Neuronal stem cell (in vitro differentiated cells): ENCODE measurements around the gene OCA2.
"Not testable (repeated sequence)": the region's sequence is repeated elsewhere in the genome, so short reads cannot be mapped to it uniquely, and the experiment has no call there.

Source experiments
- DNase-seq: peaks from one replicate; pipeline ENCODE4 v3.0.0-alpha.2; 2013; ENCODE audit warnings: low spot score
- H2AFZ ChIP-seq: one replicate; pipeline ENCODE4 v1.6.1; 2013; ENCODE audit warnings: mild to moderate bottlenecking, low read length, inconsistent platforms
- H2AK5ac ChIP-seq: 2 replicates; pipeline ENCODE4 v1.6.1; 2013; ENCODE audit warnings: low read depth, mild to moderate bottlenecking, inconsistent platforms, low read length, moderate library complexity, mixed read lengths
- H2BK120ac ChIP-seq: 2 replicates; pipeline ENCODE4 v1.6.1; 2013; ENCODE audit warnings: low read depth, mild to moderate bottlenecking, inconsistent platforms, low read length, moderate library complexity, mixed read lengths
- H2BK12ac ChIP-seq: one replicate; pipeline ENCODE4 v1.6.1; 2013; ENCODE audit warnings: low read length, inconsistent platforms
- H2BK15ac ChIP-seq: 2 replicates; pipeline ENCODE4 v1.6.1; 2013; ENCODE audit warnings: mild to moderate bottlenecking, low read length, inconsistent platforms, mixed read lengths
- H2BK5ac ChIP-seq: one replicate; pipeline ENCODE4 v1.6.1; 2013; ENCODE audit warnings: inconsistent platforms, mild to moderate bottlenecking, low read length, moderate library complexity
- H3K14ac ChIP-seq: one replicate; pipeline ENCODE4 v1.6.1; 2013; ENCODE audit warnings: low read length, inconsistent platforms
- H3K18ac ChIP-seq: 2 replicates; pipeline ENCODE4 v1.6.1; 2013; ENCODE audit warnings: low read length, inconsistent platforms
- H3K23ac ChIP-seq: 2 replicates; pipeline ENCODE4 v1.6.1; 2013; ENCODE audit warnings: low read depth, mild to moderate bottlenecking, mixed read lengths, low read length, inconsistent platforms; ENCODE audit not compliant: poor library complexity
- H3K27ac ChIP-seq: replicated peaks from 3 replicates; pipeline ENCODE4 v1.5.1; 2013; ENCODE audit warnings: low read length, inconsistent platforms
- H3K27me3 ChIP-seq, 3 experiments: 2 replicates each; pipeline ENCODE4 v1.6.1; 2013; ENCODE audit warnings: low read length in 3 of 3, mild to moderate bottlenecking in 2 of 3, inconsistent platforms in 1 of 3, low read depth in 1 of 3, mixed read lengths in 1 of 3, moderate library complexity in 1 of 3; ENCODE audit not compliant: control insufficient read depth in 3 of 3, insufficient read depth in 3 of 3
- H3K36me3 ChIP-seq, 2 donors: replicated peaks in 1 of 2; 2 replicates each; pipeline ENCODE4 v1.6.1; 2013; ENCODE audit warnings: low read length in 2 of 2; ENCODE audit not compliant: control insufficient read depth in 2 of 2, insufficient read depth in 2 of 2
- H3K4ac ChIP-seq: 2 replicates; pipeline ENCODE4 v1.6.1; 2013; ENCODE audit warnings: inconsistent platforms, mild to moderate bottlenecking, low read length, moderate library complexity
- H3K4me1 ChIP-seq, 2 donors: 1 replicate in 1 of 2; 2 replicates in 1 of 2; pipeline ENCODE4 v1.6.1; 2013; ENCODE audit warnings: low read length in 2 of 2, low read depth in 1 of 2; ENCODE audit not compliant: control insufficient read depth in 2 of 2, insufficient read depth in 1 of 2
- H3K4me2 ChIP-seq: one replicate; pipeline ENCODE4 v1.6.1; 2013; ENCODE audit warnings: mild to moderate bottlenecking, low read length, inconsistent platforms; ENCODE audit not compliant: insufficient read depth, poor library complexity, severe bottlenecking
- H3K4me3 ChIP-seq, 2 donors: 2 replicates each; pipeline ENCODE4 v1.5.1; 2013; ENCODE audit warnings: low read length in 2 of 2, mild to moderate bottlenecking in 2 of 2, inconsistent platforms in 1 of 2, moderate library complexity in 1 of 2
- H3K79me1 ChIP-seq: one replicate; pipeline ENCODE4 v1.6.1; 2013; ENCODE audit warnings: low read depth, mild to moderate bottlenecking, inconsistent platforms, low read length, moderate library complexity
- H3K9ac ChIP-seq: one replicate; pipeline ENCODE4 v1.6.1; 2013; ENCODE audit warnings: mild to moderate bottlenecking, low read depth, low read length, inconsistent platforms; ENCODE audit not compliant: poor library complexity
- H3K9me3 ChIP-seq, 2 donors: replicated peaks in 1 of 2; 2 replicates each; pipeline versions ENCODE3 to v1.6.1; 2013; ENCODE audit warnings: low read length in 2 of 2, mild to moderate bottlenecking in 2 of 2, inconsistent platforms in 1 of 2, low read depth in 1 of 2, mixed read lengths in 1 of 2, moderate library complexity in 1 of 2; ENCODE audit not compliant: control insufficient read depth in 2 of 2, insufficient read depth in 1 of 2
- H4K8ac ChIP-seq: one replicate; pipeline ENCODE4 v1.6.1; 2013; ENCODE audit warnings: low read depth, mild to moderate bottlenecking, inconsistent platforms, low read length, moderate library complexity
- H4K91ac ChIP-seq: one replicate; pipeline ENCODE4 v1.6.1; 2013; ENCODE audit warnings: low read length, low read depth, mild to moderate bottlenecking, inconsistent platforms; ENCODE audit not compliant: poor library complexity
- WGBS, 2 donors: extraction: QIAGEN DNeasy Blood & Tissue Kit; methylation state at CpG; one replicate each; pipeline ENCODE4 v1.1.7; 2013; ENCODE audit warnings: missing lambda C conversion rate in 2 of 2, mixed read lengths in 1 of 2; ENCODE audit not compliant: insufficient read length in 2 of 2, insufficient replicate concordance in 1 of 2; ENCODE audit errors: extremely low coverage in 2 of 2; 5-methylcytosine and 5-hydroxymethylcytosine counted together

OCA2 gene

DNA sequence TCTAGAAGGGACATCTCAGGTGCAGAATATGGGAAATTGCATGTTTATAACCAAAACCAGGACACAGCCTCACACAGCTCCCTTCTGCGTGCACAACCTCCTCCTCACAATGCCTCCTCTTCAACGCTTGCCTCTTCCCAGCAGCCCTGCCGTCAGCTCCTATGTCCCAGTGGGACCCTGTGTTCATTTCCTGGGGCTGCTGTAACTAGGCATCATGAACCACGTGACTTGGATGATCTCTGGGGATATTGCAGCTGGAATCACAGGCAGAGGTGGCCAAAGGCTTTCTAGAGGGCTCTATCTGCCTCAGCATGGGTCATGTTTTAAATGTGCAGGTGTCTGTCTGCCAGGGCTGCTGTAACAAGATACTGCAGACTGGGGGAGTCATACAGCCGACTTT is 375.3 kb downstream of the OCA2 start:
- Histone ChIP-seq H3K18ac (peak overlapping the region; percentile 54), H2BK15ac (no peak overlapping the region), H3K27ac (no peak overlapping the region), H2BK5ac (no peak overlapping the region), H3K9me3 (no peaks in the 10 kb centered on the region), H3K9ac (no peak overlapping the region), H2BK12ac (no peak overlapping the region), H4K91ac (no peak overlapping the region), H3K27me3 (no peaks in the 10 kb centered on the region), H3K4ac (no peak overlapping the region), H2AK5ac (no peak overlapping the region), H3K4me1 (peaks cover 0 to 2% of the 10 kb centered on the region in 2 donors), H3K4me3 (no peak overlapping the region), H2AFZ (no peak overlapping the region), H3K36me3 (no peaks in the 10 kb centered on the region), H3K79me1 (no peaks in the 10 kb centered on the region), H3K14ac (no peak overlapping the region), H3K4me2 (no peak overlapping the region), H4K8ac (no peak overlapping the region), H2BK120ac (no peak overlapping the region), H3K23ac (no peak overlapping the region)
- DNase-seq: no peak
- no CpG with 5 or more reads among the region's 5 CpGs for WGBS, 2 donors

- Histone ChIP-seq H3K36me3 (no peaks in the 10 kb centered on the region), H2BK5ac (no peak overlapping the region), H3K4me3 (no peak overlapping the region), H4K8ac (no peak overlapping the region), H3K4me2 (no peak overlapping the region), H3K14ac (no peak overlapping the region), H3K9ac (no peak overlapping the region), H3K4me1 (peaks cover 0 to 2% of the 10 kb centered on the region in 2 donors), H3K18ac (no peak overlapping the region), H2BK120ac (no peak overlapping the region), H2BK12ac (no peak overlapping the region), H3K27me3 (no peaks in the 10 kb centered on the region), H3K23ac (no peak overlapping the region), H3K9me3 (peaks cover 0 to 5% of the 10 kb centered on the region in 2 donors), H2AK5ac (no peak overlapping the region), H3K4ac (no peak overlapping the region), H2BK15ac (no peak overlapping the region), H3K79me1 (no peaks in the 10 kb centered on the region), H3K27ac (no peak overlapping the region), H4K91ac (no peak overlapping the region), H2AFZ (no peak overlapping the region)
- no peak for DNase-seq
- WGBS, 2 donors: no CpG with 5 or more reads among the region's 9 CpGs
Observed at GRCh38 chr15:27722102-27722501, 377.0 kb downstream of the OCA2 start.

DNA sequence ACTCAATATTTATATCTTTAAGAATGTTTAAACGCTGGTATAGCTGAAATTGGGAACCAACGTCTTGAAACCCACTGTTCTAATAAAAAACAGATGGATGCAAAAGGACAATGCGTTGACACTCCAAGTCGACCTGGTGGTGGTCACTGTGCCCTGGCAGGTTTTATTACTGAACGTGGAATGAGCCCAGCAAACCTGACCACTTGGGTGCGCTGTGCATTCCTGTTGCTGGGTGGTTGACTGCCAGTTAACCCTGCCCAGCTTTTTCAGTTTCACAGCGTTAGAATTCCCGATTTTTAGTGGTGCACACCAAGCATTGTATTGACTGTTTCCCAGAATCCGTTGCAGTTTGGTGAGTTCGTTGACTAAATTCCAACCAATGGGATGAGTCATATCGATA is 384.4 kb downstream of the OCA2 start:
- H3K14ac ChIP-seq: no peak overlapping the region
- H3K4me1 ChIP-seq: no peaks in the 10 kb centered on the region
- H3K4ac ChIP-seq: no peak overlapping the region
- no peaks in the 10 kb centered on the region for H3K27me3 ChIP-seq
- no peak overlapping the region for H2AFZ ChIP-seq
- no peak overlapping the region for H3K4me2 ChIP-seq
- no peak overlapping the region for H4K91ac ChIP-seq
- H3K27ac ChIP-seq: no peak overlapping the region
- no peak overlapping the region for H2BK15ac ChIP-seq
- no peak overlapping the region for H2BK12ac ChIP-seq
- no peaks in the 10 kb centered on the region for H3K79me1 ChIP-seq
- H4K8ac ChIP-seq: no peak overlapping the region
- no peak overlapping the region for H3K18ac ChIP-seq
- H3K4me3 ChIP-seq: no peak overlapping the region
- H2BK5ac ChIP-seq: no peak overlapping the region
- H2AK5ac ChIP-seq: no peak overlapping the region
- H3K9ac ChIP-seq: no peak overlapping the region
- H3K9me3 ChIP-seq: peaks cover 0 to 8% of the 10 kb centered on the region in 2 donors
- H2BK120ac ChIP-seq: no peak overlapping the region
- H3K36me3 ChIP-seq: no peaks in the 10 kb centered on the region
- WGBS, 2 donors: no CpG with 5 or more reads among the region's 11 CpGs
- DNase-seq: no peak
- H3K23ac ChIP-seq: no peak overlapping the region

DNA sequence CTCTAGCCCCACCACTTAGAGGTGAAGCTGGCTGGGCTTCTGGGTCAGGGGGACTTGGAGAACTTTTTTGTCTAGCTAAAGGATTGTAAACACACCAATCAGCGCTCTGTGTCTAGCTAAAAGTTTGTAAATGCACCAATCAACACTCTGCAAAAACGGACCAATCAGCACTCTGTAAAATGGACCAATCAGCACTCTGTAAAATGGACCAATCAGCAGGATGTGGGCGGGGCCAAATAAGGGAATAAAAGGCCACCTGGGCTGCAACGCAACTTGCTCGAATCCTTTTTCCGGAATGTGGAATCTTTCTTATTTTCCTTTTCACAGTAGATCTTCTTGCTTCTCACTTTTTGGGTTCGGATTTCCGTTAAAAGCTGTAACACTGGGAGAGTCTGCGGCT is 385.3 kb downstream of the OCA2 start:
- H2BK15ac ChIP-seq, H2BK5ac ChIP-seq, H3K4me1 ChIP-seq, H4K91ac ChIP-seq, H3K79me1 ChIP-seq, H3K36me3 ChIP-seq, DNase-seq, H2BK12ac ChIP-seq, H3K14ac ChIP-seq, H4K8ac ChIP-seq, H3K4ac ChIP-seq, H3K18ac ChIP-seq, H3K9me3 ChIP-seq, H3K4me3 ChIP-seq, H2AFZ ChIP-seq, H2BK120ac ChIP-seq, H3K4me2 ChIP-seq, H2AK5ac ChIP-seq, H3K9ac ChIP-seq, H3K27ac ChIP-seq, H3K27me3 ChIP-seq, H3K23ac ChIP-seq: not testable (repeated sequence)
- WGBS, 2 donors: no CpG with 5 or more reads among the region's 9 CpGs
